Measurements from ENCODE around the gene TP73.

TP73 gene

DNA sequence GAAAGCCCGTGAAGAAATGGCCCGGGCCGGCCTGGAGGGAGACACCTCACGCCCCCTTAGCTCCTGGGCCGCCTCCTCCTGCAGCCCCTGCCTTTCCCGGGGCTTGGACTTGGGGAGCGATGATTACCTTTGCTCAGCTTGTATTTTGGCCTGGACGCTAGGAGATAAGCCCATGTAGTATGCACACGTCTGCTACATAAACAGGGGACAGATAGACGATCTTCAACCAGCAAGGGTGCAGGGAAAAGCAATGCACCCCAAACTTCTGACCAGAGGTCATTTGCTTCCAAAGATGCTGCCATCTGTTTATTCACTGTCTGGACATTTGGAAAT lies 936 bp downstream of the TP73 start:
- DNase-seq (ENCODE audit: low read depth in 3 of 3), result no peak

DNA sequence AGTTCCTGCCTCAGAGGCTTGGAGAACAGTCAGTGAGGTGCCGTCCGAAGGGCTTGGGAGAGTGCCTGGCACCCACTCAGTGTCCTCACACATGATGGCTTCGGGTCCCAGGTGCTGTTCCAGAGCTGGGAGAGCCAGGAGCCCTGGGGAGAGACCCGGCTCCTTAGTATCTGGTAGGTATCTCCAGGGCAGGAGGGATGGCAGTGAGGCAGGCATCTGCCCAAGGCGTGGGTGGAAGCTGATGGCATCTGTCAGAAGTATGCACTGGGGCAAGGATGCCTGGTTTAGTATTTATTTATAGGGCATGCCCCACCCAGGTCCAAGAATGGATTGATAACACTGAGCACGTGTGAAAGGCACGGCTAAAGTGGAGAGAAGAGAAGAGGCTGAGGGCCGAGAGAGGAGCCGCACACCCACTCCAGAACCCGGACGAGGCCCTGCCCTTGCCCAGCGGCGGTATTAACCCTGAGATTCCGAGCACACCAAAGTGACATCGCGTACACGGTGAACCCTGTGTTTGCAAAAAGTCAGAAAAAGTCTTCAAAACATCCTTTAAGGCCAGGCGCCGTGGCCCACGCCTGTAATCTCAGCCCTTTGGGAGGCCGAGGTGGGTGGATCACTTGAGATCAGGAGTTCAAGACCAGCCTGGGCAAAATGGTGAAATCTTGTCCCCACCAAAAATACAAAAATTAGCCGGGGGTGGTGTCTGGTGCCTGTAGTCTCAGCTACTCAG lies 2.4 kb downstream of the TP73 start:
- DNase-seq (ENCODE audit: low read depth in 3 of 3), result no peak

DNA sequence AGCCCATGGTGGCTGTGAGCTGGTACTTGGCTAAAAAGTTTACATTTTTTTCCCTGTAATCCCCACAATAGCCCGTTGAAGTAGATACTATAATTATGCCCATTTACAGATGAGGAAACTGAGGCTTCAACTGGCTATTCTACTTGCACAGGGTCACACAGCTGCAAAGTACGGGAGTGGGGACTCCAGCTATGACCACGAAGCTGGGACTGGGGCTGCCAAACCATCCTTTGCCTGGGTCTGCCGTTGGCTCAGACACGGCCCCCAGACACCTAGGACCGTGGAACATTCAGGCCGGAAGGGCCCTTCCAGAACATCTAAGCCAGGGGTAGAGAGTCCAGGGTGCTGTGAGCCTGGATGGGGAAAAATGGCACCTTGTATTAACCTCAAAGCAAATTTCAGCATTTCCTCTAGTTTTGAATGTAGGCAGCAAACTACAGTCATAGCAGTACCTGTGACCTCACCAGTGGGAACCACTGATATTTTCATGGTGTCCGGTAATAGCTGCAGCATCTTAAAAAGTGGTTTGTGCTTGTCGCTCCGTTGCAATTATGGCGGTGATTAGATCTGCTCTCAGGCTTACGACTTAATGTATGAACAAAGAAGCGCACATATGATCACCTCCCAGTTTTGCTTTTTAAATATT lies 4.3 kb downstream of the TP73 start:
- DNase-seq (ENCODE audit: low read depth in 3 of 3), result no peak

DNA sequence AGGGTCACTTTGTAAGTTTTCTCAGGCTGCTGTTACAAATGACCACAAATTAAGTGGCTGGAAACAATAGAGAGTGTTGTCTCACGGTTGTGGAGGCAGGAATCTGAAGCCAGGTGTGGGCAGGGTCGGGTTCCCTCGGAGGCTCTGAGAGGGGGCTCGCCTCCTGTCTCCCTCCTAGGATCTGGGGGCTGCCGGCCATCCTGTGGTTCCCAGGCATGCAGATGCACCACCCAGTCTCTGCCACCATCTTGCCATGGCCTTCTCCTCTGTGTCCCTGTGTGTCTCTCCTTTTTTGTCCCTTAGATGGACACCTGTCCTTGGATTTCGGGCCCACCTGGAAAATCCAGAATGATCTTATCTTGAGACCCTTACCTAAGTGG lies 4.8 kb downstream of the TP73 start:
- DNase-seq (ENCODE audit: low read depth in 3 of 3), result no peak

DNA sequence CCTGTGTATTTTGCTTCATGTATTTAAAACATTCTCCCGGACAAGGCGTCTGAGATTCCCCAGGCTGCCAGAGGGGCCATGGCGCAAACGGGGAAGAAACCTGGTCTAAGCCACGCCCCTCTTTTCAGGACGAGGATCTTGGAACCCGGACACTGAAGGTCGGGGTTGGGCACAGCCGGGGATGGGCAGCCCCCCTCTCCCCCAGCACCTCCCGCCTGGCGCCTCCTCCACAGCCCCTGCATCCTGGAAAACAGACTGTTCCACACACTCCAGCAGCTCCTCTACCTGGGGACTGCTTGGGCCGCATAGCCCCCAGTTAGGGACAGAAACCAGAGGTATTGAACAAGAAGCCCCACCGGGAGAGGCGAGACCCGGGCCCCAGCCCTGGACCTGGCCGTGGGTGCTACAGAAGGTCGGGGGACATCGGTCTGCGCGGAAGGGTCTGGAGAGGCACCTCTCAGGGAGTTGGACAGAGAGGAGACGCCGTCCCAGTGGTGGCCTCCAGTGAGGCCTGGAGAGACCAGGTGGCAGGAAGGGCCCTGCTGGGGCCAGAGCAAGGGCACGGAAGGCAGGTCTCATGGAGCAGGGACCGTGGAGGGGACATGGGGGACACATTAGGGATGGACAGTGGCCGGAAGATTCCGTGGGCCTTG lies 5.4 kb downstream of the TP73 start:
- no peak for DNase-seq (ENCODE audit: low read depth in 3 of 3)

DNA sequence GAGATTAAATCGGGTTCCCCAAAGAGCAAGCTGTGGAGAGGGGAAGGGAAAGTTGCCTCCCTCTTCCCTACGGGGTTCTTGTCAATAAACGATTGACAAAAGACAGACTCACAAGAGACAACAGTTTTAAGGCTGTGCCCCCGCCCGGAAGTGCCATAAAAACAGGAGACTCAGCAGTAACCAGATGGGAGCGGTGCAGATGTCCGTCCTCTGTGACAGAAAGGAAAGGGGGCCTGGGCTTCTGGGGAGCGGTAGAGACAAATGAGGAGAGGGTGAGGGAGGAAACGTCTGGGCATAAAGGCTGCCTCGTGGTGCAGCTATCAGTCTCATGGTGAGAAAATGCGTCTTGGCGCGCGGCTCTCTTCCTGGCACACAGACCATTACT lies 5.9 kb downstream of the TP73 start:
- DNase-seq (ENCODE audit: low read depth in 3 of 3), result no peak

DNA sequence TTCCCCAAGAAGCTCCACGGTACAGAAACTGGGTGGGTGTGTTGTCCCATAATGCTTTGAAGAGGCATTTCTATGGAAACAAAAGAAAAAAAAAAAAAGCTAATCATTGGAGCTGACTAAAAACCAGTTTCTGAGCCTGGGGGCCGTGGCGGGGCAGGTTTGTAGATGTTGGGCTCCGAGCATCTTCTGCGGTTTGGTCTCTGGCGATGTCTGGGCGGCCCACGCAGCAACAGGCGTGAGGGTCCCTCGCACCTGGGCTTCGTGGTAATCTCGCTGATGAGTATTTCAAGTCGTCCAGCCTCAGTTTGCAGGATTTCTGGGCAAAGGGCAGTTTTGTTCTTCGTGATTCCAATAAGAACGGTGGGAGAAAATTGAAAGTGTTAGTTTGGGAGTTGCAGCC lies 6.8 kb downstream of the TP73 start:
- no peak for DNase-seq (ENCODE audit: low read depth in 3 of 3)

DNA sequence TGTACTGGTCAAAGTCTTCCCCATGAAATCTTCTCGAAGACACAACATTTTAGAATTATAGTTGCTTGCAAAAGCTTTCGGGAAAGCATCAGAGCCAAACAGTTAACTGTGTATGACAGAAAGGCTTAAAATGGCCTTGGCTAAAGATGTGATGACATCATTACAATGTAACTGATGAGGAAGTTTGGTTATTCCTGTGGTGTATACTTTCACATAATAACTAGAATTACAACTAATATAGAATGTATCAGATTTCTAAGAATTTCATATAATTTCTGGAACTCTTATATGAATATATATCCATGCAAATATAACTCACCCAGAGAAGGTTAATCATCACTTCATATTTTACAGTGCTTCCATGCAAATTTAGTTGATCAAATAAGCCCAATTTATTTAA lies 8.4 kb downstream of the TP73 start:
- DNase-seq (ENCODE audit: low read depth in 3 of 3), result no peak

DNA sequence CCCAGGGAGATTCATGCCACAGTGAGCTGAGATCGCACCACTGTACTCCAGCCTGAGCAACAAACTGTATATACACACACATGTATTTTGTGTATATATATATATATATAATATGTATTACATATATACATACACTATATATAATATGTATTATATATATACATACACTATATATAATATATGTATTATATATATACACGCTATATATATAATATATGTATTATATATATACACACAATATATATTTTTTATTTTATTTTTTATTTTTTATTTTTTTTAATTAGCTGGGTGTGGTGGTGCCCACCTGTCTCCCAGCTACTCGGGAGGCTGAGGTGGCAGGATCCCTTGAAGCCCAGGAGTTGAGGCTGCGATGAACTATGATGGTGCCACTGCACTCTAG lies 9.3 kb downstream of the TP73 start:
- DNase-seq (ENCODE audit: low read depth in 3 of 3), result no peak

DNA sequence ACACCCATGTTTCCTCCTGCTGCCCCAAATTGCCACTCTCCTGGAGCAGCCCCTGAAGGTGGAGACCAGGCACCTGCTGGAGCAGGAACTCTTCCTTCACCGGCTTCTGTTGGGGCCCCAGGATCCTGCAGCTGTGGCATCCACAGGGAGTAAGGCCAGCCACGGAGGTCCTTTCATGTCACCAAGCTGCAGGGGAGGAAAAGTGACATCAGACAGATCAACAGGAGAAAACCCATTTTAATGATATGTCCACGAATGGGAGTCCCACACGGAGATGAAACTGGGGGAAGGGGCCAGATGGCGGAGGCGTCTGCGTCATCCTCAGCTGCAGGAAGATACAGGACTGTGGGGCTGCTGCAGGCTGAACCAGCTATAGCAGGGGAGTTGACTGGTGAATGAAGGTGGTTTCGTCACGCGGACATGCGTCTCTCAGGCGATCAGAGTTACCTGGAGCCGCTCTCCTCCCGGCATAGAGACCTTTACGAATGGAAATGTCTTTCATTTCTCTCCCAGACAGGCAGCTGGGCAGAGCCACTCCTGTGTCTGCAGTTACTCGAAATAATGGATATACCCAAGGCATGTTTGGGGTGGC lies 9.9 kb downstream of the TP73 start:
- DNase-seq (ENCODE audit: low read depth in 3 of 3), result no peak

DNA sequence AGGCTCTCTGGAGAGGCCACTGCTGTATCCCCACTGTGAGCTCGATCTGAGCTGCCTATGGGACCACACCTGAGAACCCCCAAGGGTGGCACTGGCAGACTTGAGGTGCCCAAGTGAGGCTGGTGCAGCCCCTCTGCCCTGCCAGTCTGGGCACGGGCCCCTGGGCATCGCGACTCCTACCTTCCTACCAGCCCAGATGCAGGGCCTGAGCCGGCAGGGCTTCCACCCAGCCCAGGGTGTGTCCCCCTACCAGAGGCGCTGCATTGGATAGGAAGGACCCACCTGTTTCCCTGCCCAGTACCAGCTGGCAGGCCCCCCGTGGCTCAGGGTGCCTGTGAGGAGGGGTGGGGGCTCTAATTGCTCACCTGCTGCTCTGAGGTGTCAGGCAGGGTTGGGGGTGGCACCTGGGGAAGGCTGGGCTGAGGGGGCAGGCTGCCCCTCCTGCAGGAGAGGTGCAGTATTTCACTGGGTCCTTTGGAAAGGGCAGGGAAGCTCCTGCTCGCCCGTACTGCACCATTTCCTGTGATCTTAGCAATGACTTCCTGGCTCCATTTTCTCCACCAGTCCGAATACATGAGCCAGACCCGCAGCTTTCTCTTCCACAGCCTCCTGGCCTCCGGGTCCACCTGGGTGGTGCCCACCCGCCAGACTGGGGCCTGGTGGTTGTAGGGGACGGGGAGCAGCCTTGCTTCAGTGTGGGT lies 11.8 kb downstream of the TP73 start:
- no peak for DNase-seq (ENCODE audit: low read depth in 3 of 3)

DNA sequence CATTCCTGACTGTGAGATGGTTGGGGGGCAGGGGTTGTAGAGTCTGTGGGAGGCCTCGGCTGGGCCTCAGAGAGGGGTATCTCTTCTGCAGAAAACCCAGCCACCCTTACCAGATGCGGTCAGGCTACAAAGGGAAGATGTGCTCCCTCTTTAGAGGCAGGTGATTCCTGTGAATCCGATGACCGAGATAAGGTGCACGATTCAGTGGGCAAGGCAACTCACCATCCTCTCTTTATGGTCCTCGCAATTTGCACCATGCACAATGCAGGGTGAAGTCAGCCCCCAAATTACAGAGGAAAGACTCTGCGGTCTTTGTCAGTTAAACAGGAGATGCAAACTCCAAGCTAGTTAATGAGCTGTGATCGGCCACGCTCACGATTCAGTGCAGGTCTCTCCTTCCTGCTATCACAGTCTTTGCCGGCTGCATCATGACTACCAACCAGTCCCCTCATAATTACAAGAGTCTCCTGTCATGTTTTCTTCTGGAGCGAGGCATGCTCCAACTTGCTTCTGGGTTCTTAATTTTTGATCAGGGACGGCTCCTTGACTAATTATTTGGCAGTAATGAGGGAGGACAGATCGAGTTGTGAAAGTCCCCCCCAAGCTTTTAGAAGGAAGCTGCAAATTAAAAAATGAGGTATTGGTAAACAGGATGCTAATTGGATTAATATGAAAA lies 12.5 kb downstream of the TP73 start:
- DNase-seq (ENCODE audit: low read depth in 3 of 3), result no peak

DNA sequence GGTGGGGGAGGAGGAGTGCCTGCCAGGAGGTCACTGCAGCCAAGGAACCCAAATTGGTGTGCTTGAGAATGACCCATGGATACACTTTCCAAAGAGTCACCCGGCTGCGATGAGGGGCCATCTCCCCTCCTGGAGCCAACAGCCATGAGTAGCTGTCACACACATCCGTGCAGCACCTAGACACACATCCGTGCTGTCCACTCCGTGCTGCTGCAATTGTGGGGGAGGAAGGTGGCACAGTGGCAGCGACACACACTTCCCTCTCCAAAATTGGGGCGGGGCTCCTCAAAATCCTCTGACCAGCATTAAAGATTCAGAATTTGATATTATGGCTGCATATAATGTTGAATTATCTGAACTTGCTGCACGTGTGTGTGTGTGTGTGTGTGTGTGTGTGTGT lies 15.8 kb downstream of the TP73 start:
- DNase-seq (ENCODE audit: low read depth in 3 of 3), result no peak

DNA sequence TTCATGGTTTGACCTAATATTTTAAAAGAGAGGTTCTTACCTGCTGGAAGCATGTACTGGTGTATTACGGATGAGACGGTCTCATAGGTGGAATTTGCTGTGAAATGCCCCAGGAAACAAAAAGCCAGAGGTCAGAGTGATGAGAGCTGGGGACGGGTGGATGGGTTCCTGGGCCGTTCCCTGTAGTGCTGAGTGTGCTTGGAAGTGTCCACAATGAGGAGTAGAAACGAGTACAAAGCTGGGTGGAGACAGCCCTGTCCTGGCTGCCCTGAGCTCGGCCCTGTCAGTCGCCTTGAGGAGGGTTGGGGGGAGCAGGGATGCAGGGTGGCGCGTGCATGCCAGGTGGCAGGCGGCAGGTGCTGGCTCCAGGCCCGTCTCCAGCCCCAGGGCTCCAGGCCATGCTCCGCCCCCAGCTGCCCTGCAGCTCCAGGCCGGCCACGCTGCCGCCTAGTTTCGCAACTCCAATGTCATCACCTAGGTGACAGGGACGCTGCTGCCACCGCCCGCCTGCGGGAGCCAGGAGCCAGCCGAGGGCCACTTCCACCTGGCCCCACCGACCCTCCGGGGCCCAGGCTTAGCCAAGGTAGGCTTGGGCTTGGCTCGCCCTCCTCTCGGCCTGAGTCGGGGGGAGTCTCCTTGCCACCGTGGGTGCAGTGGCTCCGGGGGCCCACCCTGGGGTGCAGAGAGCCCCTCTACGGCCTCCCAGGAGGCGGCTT lies 16.4 kb downstream of the TP73 start:
- no peak for DNase-seq (ENCODE audit: low read depth in 3 of 3)

DNA sequence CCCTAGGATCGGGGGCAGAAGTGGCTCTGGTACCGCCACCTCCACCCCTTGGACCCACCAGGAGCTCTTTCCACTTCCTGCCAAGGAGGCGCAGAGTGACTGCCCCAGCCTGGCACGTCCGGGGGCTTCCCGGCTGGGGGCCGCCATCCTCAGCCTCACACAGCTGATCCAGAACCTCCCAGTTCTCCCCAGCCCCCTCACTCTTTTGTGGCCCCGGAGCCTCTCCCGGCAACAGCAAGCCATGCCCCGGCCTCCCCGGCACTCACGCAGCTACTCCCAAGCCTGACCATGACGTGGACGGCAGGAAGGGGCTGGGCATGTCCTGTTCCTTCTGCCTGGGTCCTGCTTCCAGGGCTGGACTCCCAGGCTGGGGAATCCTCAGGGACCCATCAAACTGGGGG lies 17.1 kb downstream of the TP73 start:
- no peak for DNase-seq (ENCODE audit: low read depth in 3 of 3)

DNA sequence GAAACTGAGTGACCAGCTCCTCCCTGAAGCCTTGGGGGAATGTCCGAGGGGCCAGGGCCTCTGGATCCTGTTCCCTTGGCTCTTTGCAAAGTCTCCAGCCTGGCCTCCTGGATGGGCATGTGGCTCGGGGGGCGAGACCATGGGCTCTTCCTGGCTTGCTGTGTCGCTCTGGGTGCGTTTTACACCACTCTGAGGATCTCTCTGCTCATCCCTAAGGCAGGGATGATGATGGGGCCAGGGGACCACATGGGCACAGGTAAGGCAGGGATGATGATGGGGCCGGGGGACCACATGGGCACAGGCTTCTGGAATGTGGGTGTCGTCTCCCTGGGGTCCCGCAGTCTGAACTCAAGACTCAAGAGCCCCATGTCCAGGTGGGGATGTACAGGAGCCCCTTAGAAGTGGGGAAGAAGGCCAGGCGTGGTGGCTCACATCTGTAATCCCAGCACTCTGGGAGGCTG lies 17.7 kb downstream of the TP73 start:
- DNase-seq (ENCODE audit: low read depth in 3 of 3), result no peak

DNA sequence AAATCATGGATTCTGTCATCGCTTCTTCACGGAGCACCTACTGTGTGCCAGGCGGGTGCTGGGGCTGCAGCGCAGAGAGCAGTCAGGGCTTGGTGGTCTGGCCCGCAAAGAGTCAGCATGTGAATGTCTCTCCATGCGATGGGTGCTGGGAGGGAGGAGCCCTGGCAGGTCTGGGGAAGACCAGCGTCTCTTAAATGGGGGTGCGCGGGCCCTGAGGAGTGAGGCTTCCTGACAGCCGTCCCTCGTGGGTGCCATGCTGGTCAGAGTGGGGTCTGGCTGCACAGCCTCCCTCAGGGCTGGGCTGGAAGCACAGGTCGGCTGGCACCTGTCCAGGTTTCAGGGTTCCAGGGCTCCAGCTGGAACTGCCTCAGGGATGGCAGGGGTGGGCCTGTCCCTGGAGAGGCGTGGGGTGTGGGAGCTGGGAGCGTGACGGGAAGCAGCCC lies 18.5 kb downstream of the TP73 start:
- DNase-seq (ENCODE audit: low read depth in 3 of 3), result no peak

DNA sequence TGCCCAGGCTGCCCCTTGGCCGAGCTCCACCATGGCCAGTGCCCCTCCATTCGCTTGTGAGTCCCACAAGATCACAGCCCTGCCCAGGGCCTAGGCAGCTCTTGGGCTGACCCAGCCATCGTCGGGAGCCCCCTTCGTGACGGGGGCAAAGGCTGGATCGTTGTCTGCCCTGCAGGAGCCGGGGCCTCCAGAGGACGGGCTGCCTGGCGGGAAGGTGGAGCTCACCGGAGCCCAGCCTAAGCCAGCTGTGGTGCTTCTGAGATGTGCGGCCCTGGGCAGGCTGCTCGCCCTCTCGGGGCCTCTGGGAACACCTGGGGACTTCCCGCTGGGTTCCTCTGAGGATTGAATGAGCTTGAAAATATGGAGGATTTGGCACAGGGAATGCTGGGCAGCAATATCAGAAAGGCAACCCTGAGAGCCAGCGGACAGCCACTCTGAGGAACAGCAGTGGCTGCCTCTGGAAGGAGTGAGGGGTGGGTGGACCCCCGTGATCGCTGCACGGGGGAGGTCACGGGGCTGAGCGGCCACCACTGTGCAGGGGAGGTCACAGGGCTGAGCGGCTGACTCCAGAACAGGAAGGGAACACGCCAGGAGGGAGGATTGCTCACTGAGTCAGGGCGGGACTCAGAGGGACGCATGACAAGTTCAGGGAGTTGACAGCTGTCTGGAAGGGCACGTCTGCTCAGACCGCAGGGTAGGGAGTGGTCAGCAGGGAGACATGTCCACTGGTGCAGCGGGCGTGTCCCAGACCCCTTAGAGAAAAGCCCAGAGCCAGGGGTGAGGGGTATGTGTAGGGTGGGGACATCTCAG lies 19.3 kb downstream of the TP73 start:
- no peak for DNase-seq (ENCODE audit: low read depth in 3 of 3)

DNA sequence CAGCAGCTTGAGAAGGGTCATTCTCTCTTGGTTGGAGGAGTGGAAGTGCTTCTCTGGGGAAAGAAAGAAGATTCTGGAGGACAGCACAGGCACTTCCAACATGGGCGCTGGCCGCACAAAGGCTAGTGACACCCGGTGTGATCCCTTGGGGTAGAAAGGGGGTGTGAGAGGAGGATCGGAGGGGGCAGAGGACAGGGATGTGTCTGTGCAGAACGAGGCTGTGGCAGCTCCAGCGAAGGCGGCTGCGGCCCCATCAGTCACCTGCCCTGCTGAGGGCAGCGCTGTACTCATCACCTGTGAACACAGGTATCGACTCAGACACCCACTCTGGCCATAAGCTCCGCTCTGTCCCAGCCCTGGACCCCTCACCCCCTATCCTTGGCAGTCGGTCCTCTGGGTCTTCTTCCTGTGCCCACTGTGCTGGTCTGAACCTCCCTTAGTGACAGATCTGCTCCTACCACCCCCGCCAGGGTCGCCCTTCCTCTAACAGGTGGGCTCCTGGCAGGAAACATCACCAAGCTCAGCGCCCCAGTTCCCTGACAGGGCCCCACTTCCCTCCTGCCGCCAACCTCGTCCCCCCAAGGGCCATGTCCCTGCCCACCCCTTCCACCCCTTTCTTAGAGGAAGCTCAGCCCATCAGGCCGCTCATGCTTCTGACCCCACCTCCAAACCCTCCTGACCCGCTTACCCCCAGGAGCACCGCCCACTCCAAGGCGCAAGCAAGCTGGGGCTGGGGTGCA lies 20.1 kb downstream of the TP73 start:
- DNase-seq (ENCODE audit: low read depth in 3 of 3), result no peak

DNA sequence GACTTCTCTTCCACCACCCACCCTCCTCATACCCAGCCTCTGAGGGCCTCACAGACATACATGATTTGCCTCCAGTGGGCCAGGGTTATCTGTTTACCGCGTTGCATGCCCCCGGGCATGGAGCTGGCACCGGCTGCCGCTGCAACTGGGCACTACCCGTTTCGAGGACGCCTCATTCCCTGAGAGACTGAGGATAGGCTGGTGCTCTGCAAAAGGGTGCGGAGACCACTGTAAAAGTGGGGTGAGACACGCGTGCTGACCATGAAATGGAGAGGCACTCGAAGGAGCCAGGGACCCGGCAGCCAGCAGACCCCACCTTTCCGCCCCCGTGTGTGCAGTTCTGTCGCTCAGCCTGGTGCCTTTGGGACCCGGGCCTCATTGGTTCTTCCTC lies 20.6 kb downstream of the TP73 start:
- no peak for DNase-seq (ENCODE audit: low read depth in 3 of 3)
